HTERT RPE-1 (cell line): ENCODE data around the gene ORC4.
"Not testable (repeated sequence)": the region's sequence is repeated elsewhere in the genome, so short reads cannot be mapped to it uniquely, and the experiment has no call there.

Source experiments
- in situ Hi-C: fragments of 300-500 bp; cut with MboI; formaldehyde crosslinking; loops from 4 replicates; pipeline ENCODE4 v1.14.3; 2020; ENCODE audit warnings: low sequenced_read_pairs

The ORC4 gene

GRCh38 chr2:148021059-148021861 lies 723 bp upstream of the ORC4 start, which contains the start of gene MBD5:
TSS of gene MBD5 (plus strand) at chr2:148021091.
- in situ Hi-C loops: no loop called here

- in situ Hi-C loops: no loop called here
These were observed 5.9 kb downstream of the ORC4 start for GRCh38 chr2:148014616-148015015.

GRCh38 chr2:148013876-148014275 lies 6.7 kb downstream of the ORC4 start:
- in situ Hi-C loops: no loop called here

- in situ Hi-C loops: not testable (repeated sequence)
These were observed 12.1 kb downstream of the ORC4 start for GRCh38 chr2:148008411-148008810.

- in situ Hi-C loops: no loop called here
These were observed 13.2 kb downstream of the ORC4 start for GRCh38 chr2:148007219-148007900.

- in situ Hi-C loops: no loop called here
These were observed 14.1 kb downstream of the ORC4 start for GRCh38 chr2:148006249-148007007.

DNA sequence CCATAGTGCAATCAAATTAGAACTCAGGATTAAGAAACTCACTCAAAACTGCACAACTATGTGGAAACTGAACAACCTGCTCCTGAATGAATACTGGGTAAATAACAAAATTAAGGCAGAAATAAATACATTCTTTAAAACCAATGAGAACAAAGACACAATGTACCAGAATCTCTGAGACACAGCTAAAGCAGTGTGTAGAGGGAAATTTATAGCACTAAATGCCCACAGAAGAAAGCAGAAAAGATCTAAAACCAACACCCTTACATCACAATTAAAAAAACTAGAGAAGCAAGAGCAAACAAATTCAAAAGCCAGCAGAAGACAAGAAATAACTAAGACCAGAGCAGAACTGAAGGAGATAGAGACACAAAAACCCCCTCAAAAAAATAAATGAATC lies 18.1 kb downstream of the ORC4 start:
- in situ Hi-C loops: not testable (repeated sequence)

GRCh38 chr2:148000095-148000494 lies 20.4 kb downstream of the ORC4 start:
- in situ Hi-C loops: no loop called here

DNA sequence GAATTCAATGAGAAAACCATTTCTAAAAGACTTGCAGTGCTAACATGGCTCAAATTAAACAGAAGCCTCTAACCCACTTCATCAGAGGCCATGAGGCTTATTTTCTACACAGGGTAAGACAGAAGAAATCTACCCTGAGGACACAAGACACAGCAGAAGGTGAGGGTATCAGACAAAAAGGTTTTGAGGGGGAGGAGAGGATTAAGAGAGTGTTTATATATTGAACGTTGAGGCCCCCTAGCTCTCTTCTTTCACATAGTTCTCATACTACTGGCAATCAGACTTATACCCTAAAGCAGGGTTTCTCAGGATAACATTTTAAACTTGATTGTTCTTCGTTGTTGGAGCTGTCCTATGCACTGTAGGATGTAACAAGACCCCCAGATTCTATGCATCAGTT lies 21.4 kb downstream of the ORC4 start:
- in situ Hi-C loops: no loop called here

GRCh38 chr2:147998203-147998602 lies 22.3 kb downstream of the ORC4 start:
- in situ Hi-C loops: no loop called here

GRCh38 chr2:147996828-147997227 lies 23.7 kb downstream of the ORC4 start:
- in situ Hi-C loops: no loop called here

- in situ Hi-C loops: not testable (repeated sequence)
These were observed 25.6 kb downstream of the ORC4 start for GRCh38 chr2:147994965-147995364.

DNA sequence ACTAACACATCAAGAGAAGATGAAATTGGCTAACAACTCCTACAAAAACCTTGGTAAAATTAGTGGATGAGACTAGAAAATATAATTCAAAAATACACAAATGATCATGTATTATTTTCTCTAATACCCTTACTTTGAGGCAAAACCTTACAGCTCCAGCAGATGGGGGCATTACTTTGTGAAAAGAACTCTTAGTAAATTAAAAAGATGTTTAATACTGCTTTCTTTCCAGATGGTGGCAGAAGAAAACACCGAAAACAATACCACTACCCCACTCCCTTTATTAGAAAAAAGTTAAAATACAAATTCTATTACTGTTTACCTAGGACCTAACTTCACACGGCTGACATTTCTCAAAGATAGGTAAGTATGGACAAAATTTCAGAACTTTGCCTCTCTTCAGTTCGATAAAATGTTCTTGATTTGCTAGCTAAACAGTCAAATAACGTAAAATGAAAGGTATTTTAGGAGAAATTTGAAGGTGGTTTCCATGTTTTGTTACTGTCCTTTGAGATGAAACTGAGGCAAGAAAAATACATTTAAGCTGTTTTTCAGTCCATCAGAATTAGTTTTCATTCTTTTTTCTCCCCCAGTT lies 30.6 kb downstream of the ORC4 start:
- in situ Hi-C loops: no loop called here

DNA sequence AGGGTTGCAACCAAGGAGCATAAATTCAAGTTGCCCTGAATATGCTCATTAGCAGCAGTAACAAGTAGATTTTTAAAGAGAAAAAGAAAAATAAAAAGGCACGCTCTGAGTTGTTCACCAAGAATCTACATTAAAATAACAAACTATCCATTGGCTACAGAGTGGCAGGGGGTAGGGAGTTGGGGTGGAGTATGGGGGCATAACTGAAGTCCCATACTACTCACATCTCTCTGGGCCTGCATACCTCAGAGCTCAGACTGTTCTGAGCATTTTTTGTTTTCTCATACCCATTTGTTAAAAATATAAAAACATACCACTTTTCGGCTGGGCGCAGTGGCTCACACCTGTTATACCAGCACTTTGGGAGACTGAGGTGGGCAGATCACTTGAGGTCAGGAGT lies 31.4 kb downstream of the ORC4 start:
- in situ Hi-C loops: no loop called here

- in situ Hi-C loops: no loop called here
These were observed 39.5 kb downstream of the ORC4 start for GRCh38 chr2:147980940-147981528.

DNA sequence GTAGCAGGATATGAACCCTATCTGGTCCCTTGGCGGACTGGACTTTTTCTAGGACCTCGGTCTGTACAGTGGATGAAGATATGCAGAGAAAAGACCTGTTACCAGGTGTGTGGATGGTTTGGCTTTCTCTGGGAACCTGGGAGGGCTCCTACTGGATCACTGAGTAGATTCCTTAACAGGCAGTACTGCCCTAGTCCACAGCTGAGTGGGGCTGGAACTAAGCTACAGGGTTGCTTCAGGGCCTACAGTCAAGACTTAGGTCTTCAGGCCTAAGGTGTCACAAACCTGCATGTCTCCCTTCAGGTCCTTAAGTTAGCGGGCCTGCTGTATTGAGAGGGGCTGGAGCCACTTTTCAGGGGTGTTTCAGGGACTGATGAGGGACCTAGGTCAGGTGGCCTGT lies 42.9 kb downstream of the ORC4 start:
- in situ Hi-C loops: no loop called here

- in situ Hi-C loops: no loop called here
These were observed 44.4 kb downstream of the ORC4 start for GRCh38 chr2:147976102-147976501.

GRCh38 chr2:147968571-147968970 lies 52.0 kb downstream of the ORC4 start:
- in situ Hi-C loops: no loop called here

- in situ Hi-C loops: no loop called here
These were observed 68.4 kb downstream of the ORC4 start for GRCh38 chr2:147952118-147952517.

DNA sequence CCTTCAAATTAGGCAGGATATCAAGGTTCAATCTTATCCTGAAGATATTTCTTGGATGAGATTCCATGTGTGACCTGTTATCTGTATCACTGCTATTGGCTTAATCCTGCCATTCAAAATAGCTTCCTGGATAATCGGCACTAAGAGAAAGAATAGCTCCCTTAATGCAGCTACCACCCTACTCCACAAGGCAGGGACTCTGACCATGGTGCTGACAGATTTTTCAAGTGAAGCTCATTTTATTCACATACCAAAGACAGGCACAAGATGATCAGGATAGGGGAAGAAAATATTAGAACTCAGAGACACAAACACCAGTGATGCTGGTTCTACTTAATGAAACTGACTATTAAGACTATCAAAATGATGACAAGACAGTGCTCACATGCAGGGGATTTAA lies 74.9 kb downstream of the ORC4 start:
- in situ Hi-C loops: no loop called here

GRCh38 chr2:147939313-147939712 lies 81.2 kb downstream of the ORC4 start:
- in situ Hi-C loops: no loop called here
